Left lung (tissue), 10 donors: ENCODE results near the gene C3orf20. TPM values are rescaled to one million over a fixed set of nuclear protein-coding genes. Genes with fewer than 3 reads are reported as not detected.
"Not testable (repeated sequence)": the region's sequence is repeated elsewhere in the genome, so short reads cannot be mapped to it uniquely, and the experiment has no call there.

Experiments used
- ATAC-seq: fragments of 200-7000 bp; cut with Tn5 transposase; one replicate; pipeline ENCODE4 v1.9.1; 2020; ENCODE audit warnings: moderate library complexity
- DNase-seq, 4 donors: peaks; one replicate each; pipeline ENCODE4 v3.0.0-alpha.2; 2013 to 2020
- H3K27ac ChIP-seq, 2 donors: fragments of 200-600 bp; sonication (generic) in 1 of 2; one replicate each; pipeline versions ENCODE4 v1.5.0 to v1.8.0; 2020 to 2021
- H3K27me3 ChIP-seq, 2 donors: fragments of 200-600 bp; sonication (generic) in 1 of 2; one replicate each; pipeline versions ENCODE4 v1.5.0 to v1.8.0; 2020 to 2021
- H3K36me3 ChIP-seq, 2 donors: fragments of 200-600 bp; sonication (generic) in 1 of 2; one replicate each; pipeline versions ENCODE4 v1.5.0 to v1.8.0; 2020 to 2021
- H3K4me1 ChIP-seq, 2 donors: fragments of 200-600 bp; one replicate each; pipeline ENCODE4 v1.8.0; 2021
- H3K4me3 ChIP-seq, 2 donors: fragments of 200-600 bp; sonication (generic) in 1 of 2; one replicate each; pipeline versions ENCODE4 v1.5.0 to v1.8.0; 2020 to 2021; ENCODE audit warnings: mild to moderate bottlenecking in 1 of 2
- H3K9me3 ChIP-seq, 2 donors: fragments of 200-600 bp; sonication (generic) in 1 of 2; one replicate each; pipeline versions ENCODE4 v1.5.0 to v1.8.0; 2020 to 2021
- intact Hi-C, 2 donors: fragments of 100-400 bp; cut with DNase I; formaldehyde crosslinking; loops; one replicate each; pipeline versions ENCODE4 v1.11.2 to v1.14.2; 2022
- polyA plus RNA-seq, 6 donors: library from polyadenylated mRNA; unstranded; fragments of 120-200 nt; gene quantifications; one replicate each; pipeline ENCODE4 v1.2.1, GENCODE V29; 2013; ENCODE audit not compliant: insufficient read length in 6 of 6
- total RNA-seq, 2 donors: library from RNA; stranded (reverse); fragmentation: NEBNext Ultra II Directional; extraction: Animal tissue kit (Norgen Biotek cat#: 25700); gene quantifications; one replicate each; pipeline ENCODE4 v1.2.1, GENCODE V29; 2021
- TF ChIP-seq, protein P1 (sequence below), 2 donors: fragments of 200-600 bp; sonication (generic) in 1 of 2; IDR thresholded peaks; one replicate each; pipeline versions ENCODE4 v1.5.0 to v1.8.0; 2021; ENCODE audit warnings: antibody characterized with exemption in 2 of 2
- donor health status: DM: no; HTN: yes; CAD: no.
- donor health status: DM: no; HTN: no; CAD: no.

The C3orf20 gene
- total and polyA plus RNA-seq, 8 donors = 0.06 to 0.31 (median 0.17) TPM; not detected in 1

GRCh38 chr3:14649466-14649865, 25.5 kb upstream of the C3orf20 start:
- no peak overlapping the region for H3K4me3 ChIP-seq
- TF ChIP-seq, protein P1, sequence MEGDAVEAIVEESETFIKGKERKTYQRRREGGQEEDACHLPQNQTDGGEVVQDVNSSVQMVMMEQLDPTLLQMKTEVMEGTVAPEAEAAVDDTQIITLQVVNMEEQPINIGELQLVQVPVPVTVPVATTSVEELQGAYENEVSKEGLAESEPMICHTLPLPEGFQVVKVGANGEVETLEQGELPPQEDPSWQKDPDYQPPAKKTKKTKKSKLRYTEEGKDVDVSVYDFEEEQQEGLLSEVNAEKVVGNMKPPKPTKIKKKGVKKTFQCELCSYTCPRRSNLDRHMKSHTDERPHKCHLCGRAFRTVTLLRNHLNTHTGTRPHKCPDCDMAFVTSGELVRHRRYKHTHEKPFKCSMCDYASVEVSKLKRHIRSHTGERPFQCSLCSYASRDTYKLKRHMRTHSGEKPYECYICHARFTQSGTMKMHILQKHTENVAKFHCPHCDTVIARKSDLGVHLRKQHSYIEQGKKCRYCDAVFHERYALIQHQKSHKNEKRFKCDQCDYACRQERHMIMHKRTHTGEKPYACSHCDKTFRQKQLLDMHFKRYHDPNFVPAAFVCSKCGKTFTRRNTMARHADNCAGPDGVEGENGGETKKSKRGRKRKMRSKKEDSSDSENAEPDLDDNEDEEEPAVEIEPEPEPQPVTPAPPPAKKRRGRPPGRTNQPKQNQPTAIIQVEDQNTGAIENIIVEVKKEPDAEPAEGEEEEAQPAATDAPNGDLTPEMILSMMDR (IDR thresholded peaks at IDR 0.05) = no peak
- H3K36me3 ChIP-seq = peaks cover 0 to 3% of the 10 kb centered on the region in 2 donors
- no peak overlapping the region for H3K27ac ChIP-seq
- no peaks in the 10 kb centered on the region for H3K27me3 ChIP-seq
- intact Hi-C loops = no loop called here
- no peak for ATAC-seq
- no peak for DNase-seq
- H3K4me1 ChIP-seq = peaks cover 16 to 24% of the 10 kb centered on the region in 2 donors
- H3K9me3 ChIP-seq = no peaks in the 10 kb centered on the region

DNA sequence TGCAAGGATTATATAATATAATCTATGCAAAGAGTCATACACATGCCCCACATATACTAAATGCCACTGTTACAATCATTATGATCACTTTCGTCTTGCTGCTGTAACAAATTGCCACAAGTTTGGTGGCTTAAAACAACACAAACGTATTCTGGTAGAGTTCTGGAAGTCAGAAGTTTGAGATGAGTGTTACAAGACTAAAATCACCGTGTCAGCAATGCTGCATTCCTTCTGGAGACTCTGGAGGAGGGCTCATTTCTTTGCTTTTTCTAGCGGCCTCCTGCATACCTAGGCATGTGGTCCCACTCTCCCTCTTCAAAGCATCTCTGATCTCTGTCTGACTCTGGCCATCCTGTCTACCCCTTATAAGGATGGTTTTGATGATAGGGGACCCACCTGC, 24.7 kb upstream of the C3orf20 start:
- Histone ChIP-seq H3K4me3 (peak overlapping the region in 1 of 2 donors; percentile 87), H3K27me3 (no peaks in the 10 kb centered on the region), H3K4me1 (peaks cover 16 to 24% of the 10 kb centered on the region in 2 donors), H3K27ac (no peak overlapping the region), H3K9me3 (no peaks in the 10 kb centered on the region), H3K36me3 (peaks cover 0 to 10% of the 10 kb centered on the region in 2 donors)
- TF ChIP-seq, protein P1 (IDR thresholded peaks at IDR 0.05) = no peak
- DNase-seq = no peak
- intact Hi-C loops = no loop called here
- no peak for ATAC-seq

DNA sequence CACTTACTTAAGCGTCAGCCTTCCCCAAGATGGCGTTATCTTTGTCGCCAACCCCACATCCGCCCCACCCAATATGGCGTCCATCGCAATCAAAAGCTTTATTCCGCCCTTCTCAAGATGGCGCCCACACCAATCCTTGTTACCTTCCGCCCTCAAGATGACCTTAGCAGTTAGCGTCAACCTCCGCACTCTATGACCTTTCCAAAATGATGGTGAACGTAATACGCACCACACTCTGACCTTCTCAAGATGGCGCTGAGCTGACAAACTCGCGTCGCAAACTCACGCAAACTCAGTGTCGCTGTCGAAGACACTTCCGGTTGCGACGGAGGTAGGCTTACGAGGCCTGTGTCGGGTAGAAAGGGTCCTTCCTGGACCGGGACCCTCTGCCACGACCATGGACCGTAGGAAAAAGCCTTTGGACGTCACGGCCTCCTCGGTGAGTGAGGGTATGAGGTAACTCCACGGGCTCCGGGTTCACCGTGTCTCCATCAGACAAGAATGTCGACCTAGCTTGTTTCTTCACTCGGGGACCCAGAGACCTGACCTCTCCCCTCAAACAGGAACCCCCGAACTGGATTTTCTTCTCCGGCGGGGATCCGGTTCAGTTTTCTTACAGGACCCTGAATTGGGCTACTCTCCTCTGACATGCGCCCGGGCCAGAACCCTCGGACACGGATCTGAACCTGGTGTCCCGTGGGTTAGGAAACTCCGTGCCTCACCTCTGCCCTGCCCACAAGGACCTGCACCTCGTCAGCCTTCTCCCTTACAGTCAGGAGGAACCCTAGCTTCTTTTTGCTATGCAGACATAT, 23.3 kb upstream of the C3orf20 start, which contains the start of gene CCDC174:
Gene CCDC174 (plus strand): TSS at position 323 of the 812 bp plus-strand sequence. CDS start 75 bp downstream, at position 398.
- Histone ChIP-seq H3K27me3 (no peaks in the 10 kb centered on the region), H3K4me3 (peak within 1 kb of the TSS; percentile 86 to 87), H3K9me3 (no peaks in the 10 kb centered on the region), H3K27ac (peak within 1 kb of the TSS; percentile 85 to 94), H3K4me1 (peaks cover 16 to 24% of the 10 kb centered on the region in 2 donors), H3K36me3 (peaks cover 0 to 24% of the 10 kb centered on the region in 2 donors)
- peak; percentile 99 for ATAC-seq
- intact Hi-C loops = no loop called here
- DNase-seq = peak; percentile 94 to 98 (median 96)
- TF ChIP-seq, protein P1 (IDR thresholded peaks at IDR 0.05) = no peak

GRCh38 chr3:14652360-14652907, 22.5 kb upstream of the C3orf20 start:
- ATAC-seq, H3K9me3 ChIP-seq, H3K27me3 ChIP-seq, intact Hi-C loops, DNase-seq: not testable (repeated sequence)
- H3K4me3 ChIP-seq = peak overlapping the region; percentile 86 to 87
- peak overlapping the region in 1 of 2 donors; percentile 94 for H3K27ac ChIP-seq
- peaks cover 16 to 24% of the 10 kb centered on the region in 2 donors for H3K4me1 ChIP-seq
- H3K36me3 ChIP-seq = peaks cover 0 to 32% of the 10 kb centered on the region in 2 donors

DNA sequence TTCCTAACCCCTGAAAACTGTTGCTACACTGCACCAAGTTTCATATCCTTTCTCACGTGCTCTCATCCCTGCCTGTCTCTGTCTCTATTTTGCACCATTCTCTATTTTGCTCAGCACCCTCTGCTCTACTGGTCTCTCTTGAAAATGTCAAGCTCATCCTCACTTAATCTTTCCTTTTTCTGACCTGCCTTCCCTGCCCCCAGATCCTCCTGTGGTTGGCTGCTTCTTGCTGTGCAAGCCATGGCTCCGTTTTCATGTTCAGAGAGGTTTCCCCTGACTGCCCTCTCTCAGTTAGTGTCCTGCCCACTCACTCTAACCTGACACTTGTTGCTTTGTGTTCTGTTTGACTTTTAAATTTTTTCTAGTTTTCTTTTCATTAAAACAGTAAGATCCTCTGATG, 17.4 kb upstream of the C3orf20 start:
- no peak for ATAC-seq
- Histone ChIP-seq H3K27ac (no peak overlapping the region), H3K27me3 (no peaks in the 10 kb centered on the region), H3K4me1 (peaks cover 12 to 17% of the 10 kb centered on the region in 2 donors), H3K36me3 (peaks cover 0 to 84% of the 10 kb centered on the region in 2 donors), H3K4me3 (no peak overlapping the region), H3K9me3 (no peaks in the 10 kb centered on the region)
- TF ChIP-seq, protein P1 (IDR thresholded peaks at IDR 0.05) = no peak
- intact Hi-C loops = no loop called here
- no peak for DNase-seq
